Measurements from ENCODE around the gene HMGCS1. TPM values are rescaled to one million over a fixed set of nuclear protein-coding genes. Genes with fewer than 3 reads are reported as not detected.

HMGCS1 gene
- total and polyA plus RNA-seq, 9 of the 15 experiments (the other 6 are each of a cell fraction or from before 2014, with no cell fraction given) = 43.7 to 337 (median 111) TPM

GRCh38 chr5:43352915-43353314, 39.7 kb upstream of the HMGCS1 start (continued):
- TF ChIP-seq SRF (CRISPR knock-in tag; IDR thresholded peaks at IDR 0.05) (no peak), TAF7 (tag; IDR thresholded peaks at IDR 0.05) (no peak), TEAD1 (CRISPR knock-in tag; IDR thresholded peaks at IDR 0.05) (no peak), MYNN (IDR thresholded peaks at IDR 0.05) (no peak), MYNN (CRISPR knock-in tag; IDR thresholded peaks at IDR 0.05) (no peak), ZNF444 (CRISPR knock-in tag; IDR thresholded peaks at IDR 0.05) (no peak), THRAP3 (IDR thresholded peaks at IDR 0.05; ENCODE audit: borderline replicate concordance) (no peak), NFE2 (IDR thresholded peaks at IDR 0.05; ENCODE audit: low read depth) (peak; percentile 37), JUNB (CRISPR knock-in tag; conservative IDR thresholded peaks at IDR 0.05) (no peak)
- TF ChIP-seq, protein P1, sequence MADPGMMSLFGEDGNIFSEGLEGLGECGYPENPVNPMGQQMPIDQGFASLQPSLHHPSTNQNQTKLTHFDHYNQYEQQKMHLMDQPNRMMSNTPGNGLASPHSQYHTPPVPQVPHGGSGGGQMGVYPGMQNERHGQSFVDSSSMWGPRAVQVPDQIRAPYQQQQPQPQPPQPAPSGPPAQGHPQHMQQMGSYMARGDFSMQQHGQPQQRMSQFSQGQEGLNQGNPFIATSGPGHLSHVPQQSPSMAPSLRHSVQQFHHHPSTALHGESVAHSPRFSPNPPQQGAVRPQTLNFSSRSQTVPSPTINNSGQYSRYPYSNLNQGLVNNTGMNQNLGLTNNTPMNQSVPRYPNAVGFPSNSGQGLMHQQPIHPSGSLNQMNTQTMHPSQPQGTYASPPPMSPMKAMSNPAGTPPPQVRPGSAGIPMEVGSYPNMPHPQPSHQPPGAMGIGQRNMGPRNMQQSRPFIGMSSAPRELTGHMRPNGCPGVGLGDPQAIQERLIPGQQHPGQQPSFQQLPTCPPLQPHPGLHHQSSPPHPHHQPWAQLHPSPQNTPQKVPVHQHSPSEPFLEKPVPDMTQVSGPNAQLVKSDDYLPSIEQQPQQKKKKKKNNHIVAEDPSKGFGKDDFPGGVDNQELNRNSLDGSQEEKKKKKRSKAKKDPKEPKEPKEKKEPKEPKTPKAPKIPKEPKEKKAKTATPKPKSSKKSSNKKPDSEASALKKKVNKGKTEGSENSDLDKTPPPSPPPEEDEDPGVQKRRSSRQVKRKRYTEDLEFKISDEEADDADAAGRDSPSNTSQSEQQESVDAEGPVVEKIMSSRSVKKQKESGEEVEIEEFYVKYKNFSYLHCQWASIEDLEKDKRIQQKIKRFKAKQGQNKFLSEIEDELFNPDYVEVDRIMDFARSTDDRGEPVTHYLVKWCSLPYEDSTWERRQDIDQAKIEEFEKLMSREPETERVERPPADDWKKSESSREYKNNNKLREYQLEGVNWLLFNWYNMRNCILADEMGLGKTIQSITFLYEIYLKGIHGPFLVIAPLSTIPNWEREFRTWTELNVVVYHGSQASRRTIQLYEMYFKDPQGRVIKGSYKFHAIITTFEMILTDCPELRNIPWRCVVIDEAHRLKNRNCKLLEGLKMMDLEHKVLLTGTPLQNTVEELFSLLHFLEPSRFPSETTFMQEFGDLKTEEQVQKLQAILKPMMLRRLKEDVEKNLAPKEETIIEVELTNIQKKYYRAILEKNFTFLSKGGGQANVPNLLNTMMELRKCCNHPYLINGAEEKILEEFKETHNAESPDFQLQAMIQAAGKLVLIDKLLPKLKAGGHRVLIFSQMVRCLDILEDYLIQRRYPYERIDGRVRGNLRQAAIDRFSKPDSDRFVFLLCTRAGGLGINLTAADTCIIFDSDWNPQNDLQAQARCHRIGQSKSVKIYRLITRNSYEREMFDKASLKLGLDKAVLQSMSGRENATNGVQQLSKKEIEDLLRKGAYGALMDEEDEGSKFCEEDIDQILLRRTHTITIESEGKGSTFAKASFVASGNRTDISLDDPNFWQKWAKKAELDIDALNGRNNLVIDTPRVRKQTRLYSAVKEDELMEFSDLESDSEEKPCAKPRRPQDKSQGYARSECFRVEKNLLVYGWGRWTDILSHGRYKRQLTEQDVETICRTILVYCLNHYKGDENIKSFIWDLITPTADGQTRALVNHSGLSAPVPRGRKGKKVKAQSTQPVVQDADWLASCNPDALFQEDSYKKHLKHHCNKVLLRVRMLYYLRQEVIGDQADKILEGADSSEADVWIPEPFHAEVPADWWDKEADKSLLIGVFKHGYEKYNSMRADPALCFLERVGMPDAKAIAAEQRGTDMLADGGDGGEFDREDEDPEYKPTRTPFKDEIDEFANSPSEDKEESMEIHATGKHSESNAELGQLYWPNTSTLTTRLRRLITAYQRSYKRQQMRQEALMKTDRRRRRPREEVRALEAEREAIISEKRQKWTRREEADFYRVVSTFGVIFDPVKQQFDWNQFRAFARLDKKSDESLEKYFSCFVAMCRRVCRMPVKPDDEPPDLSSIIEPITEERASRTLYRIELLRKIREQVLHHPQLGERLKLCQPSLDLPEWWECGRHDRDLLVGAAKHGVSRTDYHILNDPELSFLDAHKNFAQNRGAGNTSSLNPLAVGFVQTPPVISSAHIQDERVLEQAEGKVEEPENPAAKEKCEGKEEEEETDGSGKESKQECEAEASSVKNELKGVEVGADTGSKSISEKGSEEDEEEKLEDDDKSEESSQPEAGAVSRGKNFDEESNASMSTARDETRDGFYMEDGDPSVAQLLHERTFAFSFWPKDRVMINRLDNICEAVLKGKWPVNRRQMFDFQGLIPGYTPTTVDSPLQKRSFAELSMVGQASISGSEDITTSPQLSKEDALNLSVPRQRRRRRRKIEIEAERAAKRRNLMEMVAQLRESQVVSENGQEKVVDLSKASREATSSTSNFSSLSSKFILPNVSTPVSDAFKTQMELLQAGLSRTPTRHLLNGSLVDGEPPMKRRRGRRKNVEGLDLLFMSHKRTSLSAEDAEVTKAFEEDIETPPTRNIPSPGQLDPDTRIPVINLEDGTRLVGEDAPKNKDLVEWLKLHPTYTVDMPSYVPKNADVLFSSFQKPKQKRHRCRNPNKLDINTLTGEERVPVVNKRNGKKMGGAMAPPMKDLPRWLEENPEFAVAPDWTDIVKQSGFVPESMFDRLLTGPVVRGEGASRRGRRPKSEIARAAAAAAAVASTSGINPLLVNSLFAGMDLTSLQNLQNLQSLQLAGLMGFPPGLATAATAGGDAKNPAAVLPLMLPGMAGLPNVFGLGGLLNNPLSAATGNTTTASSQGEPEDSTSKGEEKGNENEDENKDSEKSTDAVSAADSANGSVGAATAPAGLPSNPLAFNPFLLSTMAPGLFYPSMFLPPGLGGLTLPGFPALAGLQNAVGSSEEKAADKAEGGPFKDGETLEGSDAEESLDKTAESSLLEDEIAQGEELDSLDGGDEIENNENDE (IDR thresholded peaks at IDR 0.05; ENCODE audit: low read depth, low read length) = no peak
